ENCODE results near the gene PRKAG2. TPM values are rescaled to one million over a fixed set of nuclear protein-coding genes. Genes with fewer than 3 reads are reported as not detected.

PRKAG2 gene
- total RNA-seq, 2 experiments from 2014 or later: 23.5 to 25.6 TPM

DNA sequence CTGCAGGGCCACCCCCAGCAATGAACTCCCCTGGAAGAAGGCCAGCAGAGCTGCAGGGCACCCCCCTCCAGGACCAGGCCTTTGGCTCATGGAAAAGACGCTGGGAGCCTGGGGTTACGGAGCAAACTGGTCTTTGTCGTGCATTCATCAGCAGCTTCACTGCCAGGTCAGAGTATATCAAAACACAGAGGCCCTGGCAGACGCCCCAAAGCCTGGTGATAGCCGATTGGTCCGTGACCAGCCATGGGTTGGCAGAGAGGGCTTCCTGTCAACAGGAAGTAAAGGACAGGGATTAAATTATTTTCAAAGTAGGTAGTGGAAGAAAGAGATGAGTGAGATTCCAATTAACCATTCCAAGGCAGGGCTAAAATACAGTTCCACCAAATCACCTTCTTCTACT is 9.0 kb downstream of the PRKAG2 start:
- no peak for DNase-seq
- POLR2A ChIA-PET: no interaction called here

DNA sequence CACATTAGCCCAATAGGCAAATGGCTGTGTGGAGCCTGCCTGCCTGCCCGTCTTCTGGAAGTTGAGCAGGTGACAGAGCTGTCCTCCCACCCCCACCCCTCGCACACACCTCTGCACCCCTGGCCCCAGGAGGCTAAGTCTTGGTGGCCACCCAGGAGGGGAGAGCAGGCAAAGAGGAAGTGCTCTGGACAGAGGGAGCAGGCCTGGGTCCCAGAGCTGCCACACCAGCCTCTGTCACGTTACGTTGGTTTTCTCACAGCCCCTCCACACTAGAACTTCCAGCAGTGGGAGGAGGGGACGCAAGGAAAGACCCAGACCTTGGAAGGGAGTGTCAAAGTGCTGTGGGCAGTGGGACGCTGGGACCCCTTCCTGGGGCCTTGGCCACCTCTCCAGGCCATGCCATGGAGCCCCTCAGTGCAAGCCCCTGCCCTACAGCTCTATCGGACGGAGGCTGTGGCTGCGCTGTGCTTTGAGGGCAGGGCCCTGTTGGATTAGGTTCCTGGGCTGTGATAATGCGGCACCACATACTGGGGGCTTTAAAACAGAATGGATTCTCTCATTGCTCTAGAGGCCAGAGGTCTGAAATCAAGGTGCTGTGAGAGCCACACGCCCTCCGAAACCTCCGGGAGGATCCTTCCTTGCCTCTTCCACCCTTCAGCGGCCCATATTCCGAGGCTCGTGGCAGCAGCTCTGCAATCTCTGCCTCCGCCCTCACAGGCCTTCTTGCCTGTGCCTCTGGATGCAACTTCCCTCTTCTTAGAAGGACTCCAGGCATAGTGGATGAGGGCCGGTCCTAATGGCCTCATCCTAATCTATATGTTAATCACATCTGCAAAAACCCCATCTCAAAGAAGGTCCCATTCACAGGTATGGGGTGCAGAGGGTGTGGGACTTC is 9.9 kb downstream of the PRKAG2 start:
- no peak for DNase-seq
- intact Hi-C loops (cut with micrococcal nuclease): no loop called here
- Mint-ChIP-seq H3K9me3 (no peaks in the 10 kb centered on the region), H3K27me3 (no peaks in the 10 kb centered on the region), H3K4me3 (no peak overlapping the region), H3K27ac (no peak overlapping the region), H3K4me1 (ENCODE audit: low read depth) (peaks cover 7% of the 10 kb centered on the region), H3K36me3 (no peaks in the 10 kb centered on the region)
- CTCF ChIA-PET: no interaction called here
- POLR2A ChIA-PET: no interaction called here

More for the DNA sequence above, 9.0 kb downstream of the PRKAG2 start:
- CTCF ChIA-PET: no interaction called here
- intact Hi-C loops (cut with micrococcal nuclease): no loop called here
- no peak overlapping the region for H3K4me3 Mint-ChIP-seq
- no peaks in the 10 kb centered on the region for H3K36me3 Mint-ChIP-seq
- no peaks in the 10 kb centered on the region for H3K27me3 Mint-ChIP-seq
- no peaks in the 10 kb centered on the region for H3K9me3 Mint-ChIP-seq
- H3K27ac Mint-ChIP-seq: no peak overlapping the region
- peaks cover 10% of the 10 kb centered on the region for H3K4me1 Mint-ChIP-seq (ENCODE audit: low read depth)

DNA sequence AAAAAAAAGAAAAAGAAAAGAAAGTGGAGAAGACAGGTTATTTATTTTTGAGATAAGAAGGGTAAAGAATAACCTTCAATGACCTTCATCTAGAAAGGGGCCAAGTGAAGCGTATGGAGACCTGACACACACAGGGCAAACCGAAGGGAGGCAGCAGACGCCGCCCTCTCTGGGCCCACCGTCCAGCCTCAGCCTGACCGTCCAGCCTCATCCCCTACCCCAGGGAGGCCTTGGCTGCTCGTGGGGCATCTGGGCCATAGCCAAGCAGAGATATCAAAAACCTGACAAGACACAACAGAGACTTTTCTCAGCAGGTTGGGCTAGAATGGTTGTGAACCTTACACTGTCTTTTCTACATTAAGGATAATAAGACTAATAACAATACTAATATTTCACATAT is 10.9 kb downstream of the PRKAG2 start:
- POLR2A ChIA-PET: no interaction called here
- H3K4me1 Mint-ChIP-seq (ENCODE audit: low read depth): peaks cover 2% of the 10 kb centered on the region
- H3K4me3 Mint-ChIP-seq: no peak overlapping the region
- no peak for DNase-seq
- no peaks in the 10 kb centered on the region for H3K9me3 Mint-ChIP-seq
- intact Hi-C loops (cut with micrococcal nuclease): no loop called here
- CTCF ChIA-PET: no interaction called here
- no peaks in the 10 kb centered on the region for H3K36me3 Mint-ChIP-seq
- no peak overlapping the region for H3K27ac Mint-ChIP-seq
- no peaks in the 10 kb centered on the region for H3K27me3 Mint-ChIP-seq

DNA sequence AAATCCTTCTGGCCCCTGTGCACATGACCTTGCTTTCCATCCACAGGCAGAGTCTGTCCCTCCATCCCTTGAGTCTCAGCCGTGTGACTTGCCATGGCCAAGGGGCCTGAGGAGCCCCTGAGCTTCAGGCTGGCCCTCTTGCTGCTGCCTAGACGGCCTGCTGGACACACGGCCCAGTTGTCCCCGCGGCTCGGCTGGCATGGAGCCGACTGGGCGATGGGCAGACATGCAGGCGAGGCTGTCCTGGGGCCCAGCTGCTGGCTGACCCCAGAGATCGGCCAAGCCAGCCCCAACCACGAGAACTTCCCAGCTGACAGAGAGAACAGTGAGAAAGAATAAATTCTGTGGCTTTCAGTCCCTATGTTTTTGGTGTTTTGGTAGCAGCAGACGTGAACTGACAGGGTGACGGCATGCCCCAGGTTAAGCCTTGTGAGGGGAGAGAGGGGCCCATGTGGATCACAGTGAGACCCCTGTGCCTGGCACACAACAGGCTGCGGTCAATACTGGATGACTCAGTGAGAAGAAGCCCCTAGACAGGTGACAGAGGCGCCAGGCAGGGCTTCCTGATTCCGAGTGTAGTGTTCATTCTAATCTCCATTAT is 11.7 kb downstream of the PRKAG2 start:
- Mint-ChIP-seq H3K4me3 (no peak overlapping the region), H3K27me3 (no peaks in the 10 kb centered on the region), H3K4me1 (ENCODE audit: low read depth) (peaks cover 2% of the 10 kb centered on the region), H3K9me3 (no peaks in the 10 kb centered on the region), H3K36me3 (no peaks in the 10 kb centered on the region), H3K27ac (no peak overlapping the region)
- no peak for DNase-seq
- CTCF ChIA-PET: interaction anchor here (1.4 kb wide), 1 partner anchor 83 kb away, joined by 3 read pairs; no protein-coding TSS in a partner anchor
- intact Hi-C loops (cut with micrococcal nuclease): no loop called here
- POLR2A ChIA-PET: no interaction called here

DNA sequence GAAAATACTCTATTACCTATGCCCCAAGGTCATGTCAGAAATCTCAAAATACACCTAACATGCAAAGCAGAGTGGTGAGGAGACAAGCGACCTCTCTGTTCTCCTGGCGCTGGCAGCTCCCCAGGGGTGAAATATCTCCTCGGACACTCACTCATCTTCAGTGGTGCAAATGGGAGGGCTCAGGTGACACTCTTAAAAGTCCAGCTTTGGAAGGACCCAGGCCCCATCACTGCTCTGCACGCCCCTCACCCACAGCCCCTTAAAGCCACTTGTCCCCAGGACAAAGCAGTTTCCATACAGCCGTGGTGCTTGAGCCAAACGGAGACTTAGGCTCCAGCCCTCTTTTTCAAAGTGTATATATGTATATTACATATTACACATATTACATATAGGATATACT is 12.4 kb downstream of the PRKAG2 start:
- no peak overlapping the region for H3K4me3 Mint-ChIP-seq
- H3K4me1 Mint-ChIP-seq (ENCODE audit: low read depth): peaks cover 2% of the 10 kb centered on the region
- CTCF ChIA-PET: interaction anchor here (1.4 kb wide), 1 partner anchor 82 kb away, joined by 3 read pairs; no protein-coding TSS in a partner anchor
- H3K27ac Mint-ChIP-seq: no peak overlapping the region
- DNase-seq: no peak
- H3K36me3 Mint-ChIP-seq: no peaks in the 10 kb centered on the region
- no peaks in the 10 kb centered on the region for H3K9me3 Mint-ChIP-seq
- no peaks in the 10 kb centered on the region for H3K27me3 Mint-ChIP-seq
- POLR2A ChIA-PET: no interaction called here
- intact Hi-C loops (cut with micrococcal nuclease): no loop called here

DNA sequence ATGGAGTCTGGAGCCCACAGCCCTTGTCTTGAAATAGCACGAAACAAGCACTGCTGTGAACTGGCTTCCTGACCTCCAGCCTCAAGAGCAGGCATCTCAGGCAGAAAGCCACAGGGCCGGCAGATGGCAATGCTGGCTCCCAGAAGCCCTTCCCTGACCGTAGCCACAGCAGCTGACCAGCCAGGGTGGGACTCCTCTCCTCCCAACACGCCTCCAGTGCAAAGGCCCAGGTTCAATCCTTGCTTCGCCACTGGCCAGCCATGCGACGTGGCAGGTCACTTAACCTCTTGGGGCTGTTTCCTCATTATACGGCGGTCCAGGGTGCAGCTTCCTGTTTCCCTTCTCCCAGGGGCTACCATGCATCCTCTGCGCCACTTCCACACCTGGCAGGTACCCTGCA is 12.8 kb downstream of the PRKAG2 start:
- intact Hi-C loops (cut with micrococcal nuclease): no loop called here
- DNase-seq: no peak
- Mint-ChIP-seq H3K4me3 (no peak overlapping the region), H3K27me3 (no peaks in the 10 kb centered on the region), H3K9me3 (no peaks in the 10 kb centered on the region), H3K4me1 (ENCODE audit: low read depth) (peaks cover 2% of the 10 kb centered on the region), H3K27ac (no peak overlapping the region), H3K36me3 (no peaks in the 10 kb centered on the region)
- CTCF ChIA-PET: interaction anchor here (1.4 kb wide), 1 partner anchor 82 kb away, joined by 3 read pairs; no protein-coding TSS in a partner anchor
- POLR2A ChIA-PET: no interaction called here

DNA sequence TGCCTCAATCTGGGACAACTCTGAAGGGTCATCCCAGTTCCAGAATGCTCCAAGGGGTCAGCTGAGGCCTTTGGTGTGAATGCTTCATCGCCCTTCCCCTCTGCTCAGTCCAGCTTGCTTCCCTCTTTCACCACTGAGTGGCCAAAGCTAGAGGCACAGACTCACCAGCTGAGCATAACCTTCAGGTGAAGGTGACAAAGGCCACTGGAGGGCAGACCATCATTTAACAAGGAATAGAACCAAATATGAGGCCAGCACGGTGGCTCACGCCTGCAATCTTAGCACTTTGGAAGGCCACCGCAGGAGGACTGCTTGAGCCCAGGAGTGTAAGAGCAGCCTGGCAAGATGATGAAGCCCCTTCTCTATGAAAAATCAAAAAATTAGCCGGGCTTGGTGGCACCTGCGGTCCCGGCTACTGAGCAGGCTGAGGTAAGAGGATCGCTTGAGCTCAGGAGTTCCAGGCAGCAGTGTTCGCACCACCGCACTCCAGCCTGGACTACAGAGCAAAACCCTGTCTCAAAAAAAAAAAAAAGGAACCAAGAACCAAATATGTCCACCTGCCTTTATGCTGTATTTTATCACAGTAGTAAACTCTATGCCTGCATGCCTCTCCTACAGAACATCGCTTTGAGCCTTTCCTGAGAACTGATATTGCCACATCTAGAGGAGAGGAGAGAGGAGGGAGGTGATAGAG is 13.4 kb downstream of the PRKAG2 start:
- CTCF ChIA-PET: no interaction called here
- Mint-ChIP-seq H3K9me3 (no peaks in the 10 kb centered on the region), H3K4me1 (ENCODE audit: low read depth) (peaks cover 2% of the 10 kb centered on the region), H3K27ac (no peak overlapping the region), H3K4me3 (no peak overlapping the region), H3K36me3 (no peaks in the 10 kb centered on the region), H3K27me3 (no peaks in the 10 kb centered on the region)
- DNase-seq: no peak
- intact Hi-C loops (cut with micrococcal nuclease): no loop called here
- POLR2A ChIA-PET: no interaction called here

DNA sequence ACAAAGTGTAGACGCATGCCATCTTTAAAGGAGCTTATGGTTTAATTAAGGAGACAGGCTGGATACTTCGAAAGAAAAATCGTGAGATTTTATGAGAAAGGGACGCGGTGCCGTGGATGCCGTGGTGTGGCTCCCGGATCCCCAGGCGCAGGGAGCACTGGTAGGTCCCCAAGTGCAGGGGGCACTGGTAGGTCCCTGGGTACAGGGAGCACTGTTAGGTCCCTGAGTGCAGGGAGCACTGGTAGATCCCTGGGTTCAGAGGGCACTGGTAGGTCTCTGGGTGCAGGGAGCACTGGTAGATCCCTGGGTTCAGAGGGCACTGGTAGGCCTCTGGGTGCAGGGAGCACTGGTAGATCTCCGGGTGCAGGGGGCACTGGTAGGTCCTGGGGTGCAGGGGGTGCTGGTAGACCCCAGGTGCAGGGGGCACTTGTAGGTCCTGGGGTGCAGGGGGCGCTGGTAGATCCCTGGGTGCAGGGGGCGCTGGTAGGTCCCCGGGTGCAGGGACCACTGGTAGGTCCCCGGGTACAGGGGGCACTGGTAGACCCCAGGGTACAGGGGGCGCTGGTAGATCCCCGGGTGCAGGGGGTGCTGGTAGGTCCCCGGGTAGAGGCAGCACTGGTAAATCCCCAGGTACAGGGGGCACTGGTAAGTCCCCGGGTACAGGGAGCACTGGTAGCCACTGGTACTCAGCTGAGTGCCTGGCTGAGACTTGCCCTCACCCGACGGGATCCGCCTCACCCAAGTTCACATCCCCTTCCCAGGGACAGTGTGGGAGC is 14.1 kb downstream of the PRKAG2 start:
- no peak overlapping the region for H3K4me3 Mint-ChIP-seq
- H3K27ac Mint-ChIP-seq: no peak overlapping the region
- ChIA-PET POLR2A (no interaction called here), CTCF (no interaction called here)
- H3K4me1 Mint-ChIP-seq (ENCODE audit: low read depth): no peaks in the 10 kb centered on the region
- H3K36me3 Mint-ChIP-seq: no peaks in the 10 kb centered on the region
- intact Hi-C loops (cut with micrococcal nuclease): no loop called here
- no peak for DNase-seq
- no peaks in the 10 kb centered on the region for H3K9me3 Mint-ChIP-seq
- no peaks in the 10 kb centered on the region for H3K27me3 Mint-ChIP-seq

DNA sequence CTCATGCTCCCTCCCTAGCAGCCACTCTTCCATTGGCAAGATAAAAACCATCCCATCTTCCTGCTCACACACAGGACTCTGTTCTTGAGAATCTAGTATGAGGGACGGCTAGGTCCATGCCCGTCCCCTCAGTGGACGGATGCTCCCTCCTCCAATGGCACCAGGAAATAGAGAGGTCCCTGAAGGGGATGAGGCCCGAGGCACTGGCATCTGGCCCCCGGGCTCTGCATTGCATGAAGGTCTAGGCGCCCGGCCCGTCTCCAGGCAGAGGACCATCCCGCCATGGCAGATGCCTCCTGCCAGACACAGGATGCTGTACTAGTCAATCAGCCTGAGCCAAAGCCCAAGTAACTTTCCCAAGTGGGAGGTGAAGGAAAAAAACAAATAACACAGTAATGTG is 15.0 kb downstream of the PRKAG2 start:
- CTCF ChIA-PET: no interaction called here
- H3K4me1 Mint-ChIP-seq (ENCODE audit: low read depth): peaks cover 3% of the 10 kb centered on the region
- H3K9me3 Mint-ChIP-seq: no peaks in the 10 kb centered on the region
- no peaks in the 10 kb centered on the region for H3K36me3 Mint-ChIP-seq
- no peak for DNase-seq
- no peak overlapping the region for H3K4me3 Mint-ChIP-seq
- no peak overlapping the region for H3K27ac Mint-ChIP-seq
- intact Hi-C loops (cut with micrococcal nuclease): no loop called here
- no peaks in the 10 kb centered on the region for H3K27me3 Mint-ChIP-seq
- POLR2A ChIA-PET: no interaction called here

DNA sequence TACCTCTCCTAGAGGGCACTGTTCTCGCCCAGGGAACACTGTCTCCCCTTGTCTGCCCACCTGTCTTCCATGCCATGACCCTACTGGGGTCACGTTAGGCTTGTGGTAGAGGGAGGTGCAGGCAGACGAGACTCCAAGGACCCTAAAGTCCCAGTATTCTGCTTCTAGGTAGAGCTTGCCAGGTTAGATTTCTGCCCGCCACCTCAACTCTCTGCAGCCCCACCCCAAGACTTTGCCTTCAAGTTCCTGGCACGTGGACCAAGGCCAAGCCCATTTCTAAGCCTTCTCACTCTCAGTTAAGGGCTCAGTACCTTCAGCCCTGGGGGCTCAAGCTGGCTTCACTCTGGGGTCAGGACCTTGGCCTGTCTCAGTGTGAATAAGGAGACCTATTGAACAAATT is 16.1 kb downstream of the PRKAG2 start:
- peaks cover 7% of the 10 kb centered on the region for H3K4me1 Mint-ChIP-seq (ENCODE audit: low read depth)
- DNase-seq: no peak
- CTCF ChIA-PET: interaction anchor here (1.5 to 1.9 kb wide), 2 partner anchors 8 to 78 kb away, joined by 3 to 8 read pairs; no protein-coding TSS in a partner anchor
- H3K27me3 Mint-ChIP-seq: no peaks in the 10 kb centered on the region
- no peaks in the 10 kb centered on the region for H3K9me3 Mint-ChIP-seq
- intact Hi-C loops (cut with micrococcal nuclease): no loop called here
- POLR2A ChIA-PET: no interaction called here
- H3K36me3 Mint-ChIP-seq: no peaks in the 10 kb centered on the region
- H3K4me3 Mint-ChIP-seq: no peak overlapping the region
- no peak overlapping the region for H3K27ac Mint-ChIP-seq

DNA sequence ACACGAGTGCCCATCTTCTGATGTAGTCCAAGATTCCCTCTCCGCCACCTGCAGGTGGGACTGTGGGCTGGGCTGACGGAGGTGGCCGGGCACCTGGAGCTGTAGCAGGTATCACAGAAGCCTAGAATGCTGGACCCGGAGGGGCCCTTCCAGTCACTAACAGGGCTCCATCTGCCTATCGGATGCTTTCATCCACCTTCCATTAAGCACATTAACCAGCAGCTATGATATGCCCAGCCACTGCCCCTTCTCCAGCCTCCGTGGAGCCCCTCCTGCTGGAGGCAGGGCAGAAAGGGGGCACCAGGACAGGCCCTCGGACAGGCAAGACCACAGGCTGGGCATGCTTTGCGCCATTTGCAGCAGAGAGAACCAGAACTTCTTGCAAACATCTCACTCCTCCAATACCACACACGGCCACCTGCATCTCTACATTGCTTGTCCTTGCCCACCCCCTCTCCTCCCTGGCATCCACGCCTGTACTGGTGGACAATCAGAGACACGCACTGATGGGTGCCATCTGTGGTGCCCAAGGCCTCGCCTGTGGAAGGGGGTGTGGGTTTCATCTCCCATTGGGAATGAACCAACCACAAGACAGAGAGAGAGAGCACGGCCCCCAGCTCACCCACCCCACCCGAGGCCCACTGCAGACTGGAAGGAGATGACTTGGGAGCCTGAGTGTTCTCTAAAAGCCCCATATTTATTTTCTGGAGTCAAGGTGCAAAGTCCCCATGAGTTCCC is 16.8 kb downstream of the PRKAG2 start:
- no peaks in the 10 kb centered on the region for H3K27me3 Mint-ChIP-seq
- no peak overlapping the region for H3K4me3 Mint-ChIP-seq
- peaks cover 7% of the 10 kb centered on the region for H3K4me1 Mint-ChIP-seq (ENCODE audit: low read depth)
- no peaks in the 10 kb centered on the region for H3K9me3 Mint-ChIP-seq
- no peaks in the 10 kb centered on the region for H3K36me3 Mint-ChIP-seq
- DNase-seq: no peak
- H3K27ac Mint-ChIP-seq: no peak overlapping the region
- CTCF ChIA-PET: interaction anchor here (1.5 to 1.9 kb wide), 2 partner anchors 9 to 77 kb away, joined by 3 to 8 read pairs; no protein-coding TSS in a partner anchor
- intact Hi-C loops (cut with micrococcal nuclease): no loop called here
- POLR2A ChIA-PET: no interaction called here

Data from activated CD4-positive, alpha-beta memory T cell treated with anti-CD3 and anti-CD28 coated beads for 36 hours (primary cell).